ENCODE data around the gene B4GALT3.

The B4GALT3 gene

DNA sequence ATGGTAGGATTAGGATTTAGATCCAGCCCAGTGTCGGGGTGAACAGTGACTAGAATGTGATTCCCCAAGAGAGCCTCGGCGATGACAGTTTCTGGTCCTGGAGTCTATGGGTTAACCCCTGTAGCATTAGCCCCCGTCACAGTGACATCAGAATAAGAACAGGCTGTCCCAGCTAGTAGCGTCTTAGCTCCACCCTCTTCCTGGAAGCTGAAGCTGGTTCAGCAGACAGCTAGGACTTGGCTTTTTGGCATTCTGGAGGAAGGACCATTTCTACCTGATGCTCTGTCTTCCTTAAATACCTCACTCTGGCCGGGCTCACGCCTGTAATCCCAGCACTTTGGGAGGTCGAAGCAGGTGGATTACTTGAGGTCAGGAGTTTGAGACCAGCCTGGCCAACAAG lies 29.9 kb upstream of the B4GALT3 start:
- Histone ChIP-seq H3K36me3 (ENCODE audit: control insufficient read depth, insufficient read depth, low read length) (peaks cover 16% of the 10 kb centered on the region), H3K4me3 (replicated peaks; ENCODE audit: low read depth, low read length) (no peak overlapping the region), H3K27me3 (replicated peaks; ENCODE audit: control insufficient read depth, insufficient read depth, low read length) (no peaks in the 10 kb centered on the region)
- TF ChIP-seq, protein P1, sequence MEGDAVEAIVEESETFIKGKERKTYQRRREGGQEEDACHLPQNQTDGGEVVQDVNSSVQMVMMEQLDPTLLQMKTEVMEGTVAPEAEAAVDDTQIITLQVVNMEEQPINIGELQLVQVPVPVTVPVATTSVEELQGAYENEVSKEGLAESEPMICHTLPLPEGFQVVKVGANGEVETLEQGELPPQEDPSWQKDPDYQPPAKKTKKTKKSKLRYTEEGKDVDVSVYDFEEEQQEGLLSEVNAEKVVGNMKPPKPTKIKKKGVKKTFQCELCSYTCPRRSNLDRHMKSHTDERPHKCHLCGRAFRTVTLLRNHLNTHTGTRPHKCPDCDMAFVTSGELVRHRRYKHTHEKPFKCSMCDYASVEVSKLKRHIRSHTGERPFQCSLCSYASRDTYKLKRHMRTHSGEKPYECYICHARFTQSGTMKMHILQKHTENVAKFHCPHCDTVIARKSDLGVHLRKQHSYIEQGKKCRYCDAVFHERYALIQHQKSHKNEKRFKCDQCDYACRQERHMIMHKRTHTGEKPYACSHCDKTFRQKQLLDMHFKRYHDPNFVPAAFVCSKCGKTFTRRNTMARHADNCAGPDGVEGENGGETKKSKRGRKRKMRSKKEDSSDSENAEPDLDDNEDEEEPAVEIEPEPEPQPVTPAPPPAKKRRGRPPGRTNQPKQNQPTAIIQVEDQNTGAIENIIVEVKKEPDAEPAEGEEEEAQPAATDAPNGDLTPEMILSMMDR (IDR thresholded peaks at IDR 0.05; ENCODE audit: insufficient read depth, low read length, poor library complexity, severe bottlenecking) = no peak
- no peak for DNase-seq (ENCODE audit: extremely low read depth, insufficient read length)

DNA sequence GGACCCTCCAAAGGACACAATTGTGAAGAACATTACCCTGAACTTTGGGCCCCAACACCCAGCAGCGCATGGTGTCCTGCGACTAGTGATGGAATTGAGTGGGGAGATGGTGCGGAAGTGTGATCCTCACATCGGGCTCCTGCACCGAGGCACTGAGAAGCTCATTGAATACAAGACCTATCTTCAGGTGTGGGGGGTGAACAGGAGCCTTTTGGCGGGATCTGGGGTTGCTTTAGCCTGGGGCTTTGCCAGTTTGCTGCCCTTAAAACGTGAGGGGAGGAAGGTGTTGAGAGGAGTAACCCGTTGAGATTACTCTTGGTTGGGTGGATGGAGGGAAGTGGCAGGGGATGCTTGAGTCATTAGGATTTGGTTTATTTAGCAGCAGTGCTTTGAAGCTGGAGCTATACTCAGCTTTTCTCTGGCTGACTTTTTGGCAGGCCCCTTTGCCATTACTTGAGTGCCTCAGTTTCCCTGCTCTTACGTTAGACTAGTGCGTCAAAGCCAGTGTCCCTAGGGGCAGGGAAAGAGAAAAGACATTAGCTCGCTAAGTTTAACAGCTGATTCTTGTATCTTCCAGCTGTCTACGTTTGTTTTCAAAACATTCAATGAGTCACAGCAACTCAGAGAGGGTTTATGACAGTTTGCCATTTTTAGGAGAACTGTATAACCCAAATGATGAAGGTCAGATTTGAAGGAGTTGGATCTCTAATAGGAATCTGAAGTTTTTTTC lies 29.3 kb upstream of the B4GALT3 start:
- TF ChIP-seq, protein P1 (IDR thresholded peaks at IDR 0.05; ENCODE audit: insufficient read depth, low read length, poor library complexity, severe bottlenecking) = no peak
- no peaks in the 10 kb centered on the region for H3K27me3 ChIP-seq (replicated peaks; ENCODE audit: control insufficient read depth, insufficient read depth, low read length)
- no peak overlapping the region for H3K4me3 ChIP-seq (replicated peaks; ENCODE audit: low read depth, low read length)
- peaks cover 12% of the 10 kb centered on the region for H3K36me3 ChIP-seq (ENCODE audit: control insufficient read depth, insufficient read depth, low read length)
- no peak for DNase-seq (ENCODE audit: extremely low read depth, insufficient read length)

DNA sequence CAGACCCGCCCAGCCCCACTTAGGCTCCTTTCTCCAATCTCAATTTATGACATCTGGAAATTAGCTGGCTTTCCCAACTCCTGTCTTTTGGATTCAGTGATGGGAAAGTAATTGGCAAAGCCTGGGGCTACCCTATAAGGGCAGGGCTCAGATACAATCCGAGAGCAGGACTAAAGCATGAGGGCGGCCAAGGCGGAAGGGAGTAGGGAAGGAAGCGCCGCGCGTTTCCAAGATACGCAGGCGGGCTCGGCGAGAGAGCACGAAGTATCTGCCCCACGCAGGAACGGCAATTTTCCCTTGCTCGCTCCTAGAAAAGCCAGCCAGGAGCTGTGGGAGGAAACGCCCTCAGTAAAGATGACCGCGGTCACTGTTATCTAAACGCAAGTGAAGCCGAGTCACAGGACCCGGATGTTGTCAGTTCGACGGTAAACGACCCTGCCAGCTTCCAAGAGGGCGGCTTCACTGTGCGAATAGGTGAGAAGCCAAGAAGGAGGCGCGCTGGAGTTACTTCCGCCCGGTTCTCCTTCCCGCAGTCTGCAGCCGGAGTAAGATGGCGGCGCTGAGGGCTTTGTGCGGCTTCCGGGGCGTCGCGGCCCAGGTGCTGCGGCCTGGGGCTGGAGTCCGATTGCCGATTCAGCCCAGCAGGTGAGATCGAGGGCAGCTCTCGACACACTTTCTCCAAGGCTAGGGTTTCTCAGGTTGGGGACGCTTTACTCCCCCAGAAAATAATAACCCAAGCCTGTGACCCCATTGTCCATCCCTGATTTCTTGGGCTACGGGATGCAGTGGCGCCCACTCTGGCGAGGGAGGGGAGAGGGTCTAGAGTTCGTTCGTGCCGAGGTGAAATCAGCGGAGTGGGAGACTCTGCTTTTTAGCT lies 24.8 kb upstream of the B4GALT3 start, which contains the start of gene NDUFS2:
Gene NDUFS2 (plus strand): TSS at position 532 of the 877 bp plus-strand sequence. CDS start 19 bp downstream, at position 551.
- Histone ChIP-seq H3K4me3 (replicated peaks; ENCODE audit: low read depth, low read length) (peak within 1 kb of the TSS; percentile 95), H3K36me3 (ENCODE audit: control insufficient read depth, insufficient read depth, low read length) (peaks cover under 1% of the 10 kb centered on the region), H3K27me3 (replicated peaks; ENCODE audit: control insufficient read depth, insufficient read depth, low read length) (no peaks in the 10 kb centered on the region)
- TF ChIP-seq, protein P1 (IDR thresholded peaks at IDR 0.05; ENCODE audit: insufficient read depth, low read length, poor library complexity, severe bottlenecking) = peak; percentile 45
- peak; percentile 90 for DNase-seq (ENCODE audit: extremely low read depth, insufficient read length)

DNA sequence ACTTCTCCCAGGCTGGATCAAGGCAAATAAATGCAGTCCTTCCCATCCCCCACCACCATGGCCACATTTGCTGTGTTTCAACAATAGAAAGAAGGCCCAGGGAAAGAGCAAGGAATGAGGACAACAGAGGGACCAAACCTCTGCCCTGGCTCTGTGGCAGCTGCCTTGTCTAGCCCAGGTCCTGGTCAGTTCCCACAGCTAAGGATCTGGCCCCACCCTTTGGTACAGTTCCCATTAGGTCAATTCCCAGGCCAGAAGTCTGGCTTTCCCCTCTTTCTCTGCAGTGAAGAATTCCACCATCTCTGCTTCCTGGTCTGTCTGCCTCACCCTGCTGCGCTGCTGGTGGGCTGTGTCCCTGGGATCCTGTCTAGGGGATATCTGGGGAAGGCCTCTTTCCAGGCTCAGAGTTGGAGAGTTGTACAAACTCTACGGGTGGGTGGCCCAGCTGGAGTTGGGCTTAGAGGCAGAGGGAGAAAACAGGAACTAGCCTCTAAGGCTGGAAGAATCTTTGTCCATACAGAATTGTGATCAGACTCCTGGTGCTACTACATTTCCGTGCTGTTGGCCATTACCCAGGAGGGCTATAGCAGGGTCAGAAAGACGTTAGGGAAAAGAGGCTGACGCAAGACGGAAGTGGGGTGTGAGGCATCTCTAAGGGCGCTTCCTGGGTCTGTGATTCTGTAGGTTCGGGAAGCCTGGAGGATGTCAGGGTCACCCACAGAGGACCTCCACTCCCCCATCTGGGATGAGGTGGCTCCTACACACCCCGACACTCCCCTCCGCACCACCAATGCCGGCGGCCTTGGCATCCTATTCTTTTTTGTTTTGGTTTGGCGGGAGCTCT lies 23.9 kb upstream of the B4GALT3 start:
- H3K36me3 ChIP-seq (ENCODE audit: control insufficient read depth, insufficient read depth, low read length) = no peaks in the 10 kb centered on the region; the same call in 1 of the 2 replicates
- TF ChIP-seq, protein P1 (IDR thresholded peaks at IDR 0.05; ENCODE audit: insufficient read depth, low read length, poor library complexity, severe bottlenecking) = no peak
- no peak overlapping the region; the same call in 1 of the 2 replicates for H3K4me3 ChIP-seq (replicated peaks; ENCODE audit: low read depth, low read length)
- H3K27me3 ChIP-seq (replicated peaks; ENCODE audit: control insufficient read depth, insufficient read depth, low read length) = no peaks in the 10 kb centered on the region
- DNase-seq (ENCODE audit: extremely low read depth, insufficient read length) = no peak

DNA sequence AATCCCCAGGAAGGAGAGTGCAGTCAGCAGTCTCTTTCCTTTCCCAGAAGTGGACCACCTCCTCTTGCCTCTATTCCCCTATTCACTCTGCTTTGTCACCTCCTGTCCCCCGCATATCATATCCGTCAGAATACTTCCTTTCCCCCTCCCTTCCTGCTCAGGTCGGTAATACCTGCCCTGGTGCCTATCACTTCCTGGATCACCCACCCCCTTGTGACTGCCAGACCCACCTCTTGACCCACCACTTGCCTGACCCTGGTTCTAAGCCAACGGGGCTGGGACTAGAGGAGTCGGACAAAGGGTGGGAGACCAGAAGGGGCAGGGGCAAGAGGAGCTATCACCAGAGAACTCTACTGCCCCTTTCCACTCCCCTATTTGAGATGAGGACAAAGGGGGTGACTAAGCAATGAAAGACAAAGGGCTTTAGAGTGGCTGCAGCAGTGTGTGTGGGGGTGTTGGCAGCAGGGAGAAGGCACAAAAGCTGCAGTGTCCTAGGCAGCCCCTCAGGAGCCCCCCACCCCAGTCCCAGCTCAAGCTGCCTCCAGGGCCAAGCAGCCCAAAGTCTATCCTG lies 23.2 kb upstream of the B4GALT3 start:
- no peaks in the 10 kb centered on the region for H3K27me3 ChIP-seq (replicated peaks; ENCODE audit: control insufficient read depth, insufficient read depth, low read length)
- DNase-seq (ENCODE audit: extremely low read depth, insufficient read length) = no peak
- TF ChIP-seq, protein P1 (IDR thresholded peaks at IDR 0.05; ENCODE audit: insufficient read depth, low read length, poor library complexity, severe bottlenecking) = no peak
- no peaks in the 10 kb centered on the region for H3K36me3 ChIP-seq (ENCODE audit: control insufficient read depth, insufficient read depth, low read length)
- H3K4me3 ChIP-seq (replicated peaks; ENCODE audit: low read depth, low read length) = no peak overlapping the region
